ENCODE data around the gene ELF4. TPM values are rescaled to one million over a fixed set of nuclear protein-coding genes. Genes with fewer than 3 reads are reported as not detected.

The ELF4 gene
- total RNA-seq, 1 experiment from 2014 or later = 0.81 TPM

DNA sequence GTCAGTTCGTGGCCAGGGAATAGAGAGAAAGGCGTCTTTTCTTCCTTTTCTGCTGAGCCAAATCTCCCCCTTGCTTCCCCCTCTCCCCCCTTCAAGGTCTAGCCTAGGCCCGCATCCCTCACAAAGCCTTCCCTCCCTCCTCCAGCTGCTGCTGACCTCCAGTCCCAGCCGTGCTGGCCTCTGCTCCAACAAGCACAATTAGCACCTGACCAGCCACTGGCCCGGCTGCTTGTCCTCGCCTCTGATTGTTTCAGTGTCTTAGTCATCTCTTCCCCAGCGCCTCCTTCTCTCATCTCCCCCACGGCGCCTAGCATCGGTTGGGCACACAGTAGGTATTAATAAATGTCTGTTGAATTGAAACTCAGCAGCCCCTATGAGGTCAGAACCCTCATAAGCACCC lies 4.2 kb downstream of the ELF4 start:
- Histone ChIP-seq H2BK5ac (ENCODE audit: insufficient read length, low read length) (no peak overlapping the region), H3K9ac (ENCODE audit: extremely low read depth, insufficient read length, low read length) (no peak overlapping the region), H2BK20ac (ENCODE audit: low read depth, low read length, poor library complexity, severe bottlenecking) (no peak overlapping the region), H2AFZ (ENCODE audit: low read length) (no peak overlapping the region), H3K79me1 (ENCODE audit: insufficient read depth, low read depth, low read length, poor library complexity, severe bottlenecking) (no peaks in the 10 kb centered on the region), H4K91ac (ENCODE audit: insufficient read length, low read depth, low read length) (no peak overlapping the region), H3K23ac (ENCODE audit: insufficient read length, low read depth, low read length) (no peak overlapping the region), H3K27ac (ENCODE audit: insufficient read length, low read depth, low read length) (no peak overlapping the region), H2BK12ac (ENCODE audit: insufficient read length, low read depth, low read length) (no peak overlapping the region), H3K9me3 (ENCODE audit: control insufficient read depth, low read depth, low read length) (peaks cover 14% of the 10 kb centered on the region), H3K18ac (ENCODE audit: insufficient read length, low read depth, low read length) (no peak overlapping the region), H4K20me1 (ENCODE audit: control insufficient read depth, insufficient read depth, insufficient read length) (no peaks in the 10 kb centered on the region), H2BK15ac (ENCODE audit: low read depth, low read length) (no peak overlapping the region), H3K14ac (ENCODE audit: insufficient read depth, low read length) (no peak overlapping the region), H2BK120ac (ENCODE audit: low read depth, low read length, poor library complexity, severe bottlenecking) (no peak overlapping the region), H4K8ac (replicated peaks; ENCODE audit: insufficient read length, low read depth, low read length) (no peak overlapping the region), H3K23me2 (ENCODE audit: insufficient read length, low read depth, low read length, poor library complexity, severe bottlenecking) (no peaks in the 10 kb centered on the region), H2AK5ac (ENCODE audit: insufficient read length, low read length) (no peak overlapping the region), H3K56ac (ENCODE audit: insufficient read length, low read depth, low read length) (no peak overlapping the region), H3K4me2 (ENCODE audit: insufficient read depth, insufficient read length, low read length) (no peak overlapping the region), H3K79me2 (ENCODE audit: insufficient read depth, low read length) (no peaks in the 10 kb centered on the region), H3K27me3 (ENCODE audit: insufficient read depth, low read length) (peaks cover 12% of the 10 kb centered on the region; the same call in 1 of the 2 replicates), H3K4me1 (ENCODE audit: insufficient read depth, low read length) (no peaks in the 10 kb centered on the region), H4K5ac (ENCODE audit: insufficient read length, low read depth, low read length) (no peak overlapping the region), H3K4ac (ENCODE audit: low read depth, low read length) (no peak overlapping the region), H3T11ph (ENCODE audit: low read length) (no peak overlapping the region)
- no CpG with 5 or more reads among the region's 10 CpGs for WGBS (ENCODE audit: extremely low coverage, insufficient read length, low lambda C conversion rate)
- H3K36me3 Mint-ChIP-seq (ENCODE audit: insufficient read depth in 1 of 3, low read depth in 3 of 3) = 0 out of 7 replicates have a peak, but pooled peaks cover 0 to 2% (median 0%) of the 10 kb centered on the region in 3 experiments
- peaks cover 3 to 22% of the 10 kb centered on the region in 2 experiments for H3K4me1 Mint-ChIP-seq
- H3K9me3 Mint-ChIP-seq = peaks cover 0 to 67% of the 10 kb centered on the region in 2 experiments; a peak in 2 of 5 replicates
- no peak for DNase-seq
- H3K4me3 Mint-ChIP-seq = no peak overlapping the region
- peaks cover 36% of the 10 kb centered on the region for H3K27me3 Mint-ChIP-seq (ENCODE audit: low read depth)
- TF ChIP-seq, protein P1, sequence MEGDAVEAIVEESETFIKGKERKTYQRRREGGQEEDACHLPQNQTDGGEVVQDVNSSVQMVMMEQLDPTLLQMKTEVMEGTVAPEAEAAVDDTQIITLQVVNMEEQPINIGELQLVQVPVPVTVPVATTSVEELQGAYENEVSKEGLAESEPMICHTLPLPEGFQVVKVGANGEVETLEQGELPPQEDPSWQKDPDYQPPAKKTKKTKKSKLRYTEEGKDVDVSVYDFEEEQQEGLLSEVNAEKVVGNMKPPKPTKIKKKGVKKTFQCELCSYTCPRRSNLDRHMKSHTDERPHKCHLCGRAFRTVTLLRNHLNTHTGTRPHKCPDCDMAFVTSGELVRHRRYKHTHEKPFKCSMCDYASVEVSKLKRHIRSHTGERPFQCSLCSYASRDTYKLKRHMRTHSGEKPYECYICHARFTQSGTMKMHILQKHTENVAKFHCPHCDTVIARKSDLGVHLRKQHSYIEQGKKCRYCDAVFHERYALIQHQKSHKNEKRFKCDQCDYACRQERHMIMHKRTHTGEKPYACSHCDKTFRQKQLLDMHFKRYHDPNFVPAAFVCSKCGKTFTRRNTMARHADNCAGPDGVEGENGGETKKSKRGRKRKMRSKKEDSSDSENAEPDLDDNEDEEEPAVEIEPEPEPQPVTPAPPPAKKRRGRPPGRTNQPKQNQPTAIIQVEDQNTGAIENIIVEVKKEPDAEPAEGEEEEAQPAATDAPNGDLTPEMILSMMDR (conservative IDR thresholded peaks at IDR 0.05) = no peak
- no peak overlapping the region for H3K27ac Mint-ChIP-seq

Data from H9 (cell line).